ENCODE measurements around the gene FKBP2. TPM values are rescaled to one million over a fixed set of nuclear protein-coding genes. Genes with fewer than 3 reads are reported as not detected.
A peak's percentile ranks its signal among the peaks of the same experiment; 100 is the strongest.

FKBP2 gene
- total RNA-seq, 1 donor from 2014 or later = 5.3 TPM

DNA sequence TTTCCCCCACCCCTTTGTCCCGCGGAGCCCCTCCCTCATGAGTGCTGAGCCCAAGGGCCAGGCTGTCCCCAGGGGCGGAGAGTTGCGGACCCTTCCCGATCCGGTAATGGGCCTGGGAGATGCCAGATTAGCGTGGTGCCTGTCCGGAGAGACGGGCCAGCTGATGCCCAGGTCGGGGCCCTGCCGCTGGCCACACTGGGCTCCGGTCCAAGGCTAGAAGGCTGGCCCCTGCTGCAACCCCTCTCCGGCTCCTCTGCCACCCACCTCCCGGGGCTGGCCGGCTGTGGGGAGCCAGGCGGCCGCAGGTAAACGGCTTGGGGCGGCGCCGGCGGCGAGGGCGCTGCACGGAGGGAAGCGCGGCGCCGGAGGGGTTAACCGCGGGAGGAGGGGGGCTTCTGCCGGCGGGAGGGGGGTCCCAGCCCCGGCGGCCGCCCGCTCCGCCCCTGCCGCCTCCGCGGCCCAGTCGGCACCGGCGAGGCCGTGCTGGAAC lies 50.4 kb downstream of the FKBP2 start, which contains the start of gene KCNK4:
Gene KCNK4, plus strand, starts transcription at position 41 of the 490 bp plus-strand sequence. CDS start 1,717 bp downstream, outside the sequence.
- Histone ChIP-seq H2AFZ (replicated peaks) (no peak within 1 kb of the TSS), H3K9me3 (ENCODE audit: low read depth) (no peaks in the 10 kb centered on the region), H3F3A (ENCODE audit: low read depth) (no peaks in the 10 kb centered on the region), H3K27ac (no peak within 1 kb of the TSS), H3K4me1 (peaks cover 10% of the 10 kb centered on the region), H3K79me2 (ENCODE audit: low read depth) (no peaks in the 10 kb centered on the region), H4K20me1 (ENCODE audit: low read depth) (peaks cover 31% of the 10 kb centered on the region), H3K36me3 (no peaks in the 10 kb centered on the region), H3K27me3 (peaks cover 79% of the 10 kb centered on the region), H3K9ac (no peak within 1 kb of the TSS), H3K4me2 (peak within 1 kb of the TSS; percentile 85), H3K4me3 (peak within 1 kb of the TSS; percentile 44)
- H3K4me1 Mint-ChIP-seq = peaks cover 15% of the 10 kb centered on the region
- H3K27ac Mint-ChIP-seq = no peak within 1 kb of the TSS
- peak within 1 kb of the TSS; percentile 80 for H3K4me3 Mint-ChIP-seq
- peaks cover 61% of the 10 kb centered on the region for H3K27me3 Mint-ChIP-seq (ENCODE audit: insufficient read depth, low read depth)
- TF ChIP-seq EZH2phosphoT487 (IDR thresholded peaks at IDR 0.05) (peak; percentile 92), CTCF (IDR thresholded peaks at IDR 0.05) (no peak), EZH2 (IDR thresholded peaks at IDR 0.05) (peak; percentile 90)
- peak; percentile 42 for DNase-seq (ENCODE audit: low spot score)
- H3K9me3 Mint-ChIP-seq = peaks cover 2% of the 10 kb centered on the region
- H3K36me3 Mint-ChIP-seq = peaks cover 4% of the 10 kb centered on the region

GRCh38 chr11:64291752-64292459 lies 51.0 kb downstream of the FKBP2 start:
- Histone ChIP-seq H3K4me3 (peak overlapping the region; percentile 44), H3K9me3 (ENCODE audit: low read depth) (no peaks in the 10 kb centered on the region), H3K9ac (no peak overlapping the region), H3F3A (ENCODE audit: low read depth) (no peaks in the 10 kb centered on the region), H2AFZ (replicated peaks) (no peak overlapping the region), H4K20me1 (ENCODE audit: low read depth) (peaks cover 31% of the 10 kb centered on the region), H3K4me1 (peaks cover 9% of the 10 kb centered on the region), H3K27me3 (peaks cover 85% of the 10 kb centered on the region), H3K79me2 (ENCODE audit: low read depth) (no peaks in the 10 kb centered on the region), H3K27ac (no peak overlapping the region), H3K4me2 (peak overlapping the region; percentile 85), H3K36me3 (no peaks in the 10 kb centered on the region)
- peaks cover 2% of the 10 kb centered on the region for H3K9me3 Mint-ChIP-seq
- no peak overlapping the region for H3K27ac Mint-ChIP-seq
- DNase-seq (ENCODE audit: low spot score) = no peak
- peaks cover 9% of the 10 kb centered on the region for H3K4me1 Mint-ChIP-seq
- no peak overlapping the region for H3K4me3 Mint-ChIP-seq
- peaks cover 4% of the 10 kb centered on the region for H3K36me3 Mint-ChIP-seq
- TF ChIP-seq EZH2phosphoT487 (IDR thresholded peaks at IDR 0.05) (peak; percentile 83), CTCF (IDR thresholded peaks at IDR 0.05) (no peak), EZH2 (IDR thresholded peaks at IDR 0.05) (peak; percentile 92)
- peaks cover 62% of the 10 kb centered on the region for H3K27me3 Mint-ChIP-seq (ENCODE audit: insufficient read depth, low read depth)

GRCh38 chr11:64292460-64293254 lies 51.8 kb downstream of the FKBP2 start:
- H3K4me3 ChIP-seq = peak overlapping the region; percentile 44

More at GRCh38 chr11:64292460-64293254, 51.8 kb downstream of the FKBP2 start:
- Mint-ChIP-seq H3K4me3 (peak overlapping the region; percentile 64), H3K27me3 (ENCODE audit: insufficient read depth, low read depth) (peaks cover 68% of the 10 kb centered on the region), H3K4me1 (peaks cover 10% of the 10 kb centered on the region), H3K36me3 (peaks cover 4% of the 10 kb centered on the region), H3K27ac (no peak overlapping the region), H3K9me3 (peaks cover 2% of the 10 kb centered on the region)
- Histone ChIP-seq H3K9me3 (ENCODE audit: low read depth) (no peaks in the 10 kb centered on the region), H3K4me2 (peak overlapping the region; percentile 85), H4K20me1 (ENCODE audit: low read depth) (peaks cover 33% of the 10 kb centered on the region), H3K79me2 (ENCODE audit: low read depth) (no peaks in the 10 kb centered on the region), H3K4me1 (peaks cover 9% of the 10 kb centered on the region), H3K9ac (no peak overlapping the region), H3K36me3 (no peaks in the 10 kb centered on the region), H3K27ac (no peak overlapping the region), H3K27me3 (peaks cover 92% of the 10 kb centered on the region), H3F3A (ENCODE audit: low read depth) (no peaks in the 10 kb centered on the region), H2AFZ (replicated peaks) (no peak overlapping the region)
- peak; percentile 42 for DNase-seq (ENCODE audit: low spot score)
- TF ChIP-seq EZH2phosphoT487 (IDR thresholded peaks at IDR 0.05) (peak; percentile 96), CTCF (IDR thresholded peaks at IDR 0.05) (no peak), EZH2 (IDR thresholded peaks at IDR 0.05) (peak; percentile 86)

Other genes starting within 250 kb of the FKBP2 start
- 0.11 and 0.12 TPM in 2 replicates for gene FLRT1, start 205.2 kb upstream of the FKBP2 start, total RNA-seq (ENCODE audit: low replicate concordance)
- gene MACROD1, start 75.0 kb upstream of the FKBP2 start, total RNA-seq (ENCODE audit: low replicate concordance) = 11.9 and 27.8 TPM in 2 replicates
- gene STIP1, start 54.9 kb upstream of the FKBP2 start, total RNA-seq (ENCODE audit: low replicate concordance) = 252 and 254 TPM in 2 replicates
- gene FERMT3, start 34.4 kb upstream of the FKBP2 start, total RNA-seq (ENCODE audit: low replicate concordance) = 0.31 TPM in 1 of 2 replicates, not detected in the other
- 17.5 and 63.4 TPM in 2 replicates for gene TRPT1, start 14.9 kb upstream of the FKBP2 start, total RNA-seq (ENCODE audit: low replicate concordance)
- gene NUDT22, start 14.8 kb upstream of the FKBP2 start, total RNA-seq (ENCODE audit: low replicate concordance) = 23.5 and 28.8 TPM in 2 replicates
- gene DNAJC4, start 10.5 kb upstream of the FKBP2 start, total RNA-seq (ENCODE audit: low replicate concordance) = 3.9 and 18.1 TPM in 2 replicates
- 2.3 and 6.8 TPM in 2 replicates for gene VEGFB, start 6.5 kb upstream of the FKBP2 start, total RNA-seq (ENCODE audit: low replicate concordance)
- 107 and 167 TPM in 2 replicates for gene PPP1R14B, start 5.8 kb downstream of the FKBP2 start, total RNA-seq (ENCODE audit: low replicate concordance)
- 15.6 and 43.4 TPM in 2 replicates for gene PLCB3, start 10.4 kb downstream of the FKBP2 start, total RNA-seq (ENCODE audit: low replicate concordance)
- 19.0 and 49.6 TPM in 2 replicates for gene BAD, start 43.6 kb downstream of the FKBP2 start, total RNA-seq (ENCODE audit: low replicate concordance)
- gene GPR137, start 44.8 kb downstream of the FKBP2 start, total RNA-seq (ENCODE audit: low replicate concordance) = 4.9 and 30.8 TPM in 2 replicates
- gene KCNK4, start 50.2 kb downstream of the FKBP2 start, total RNA-seq (ENCODE audit: low replicate concordance) = 0.19 TPM in 1 of 2 replicates, not detected in the other
- gene CATSPERZ, start 59.3 kb downstream of the FKBP2 start, total RNA-seq (ENCODE audit: low replicate concordance) = 0.22 TPM in 1 of 2 replicates, not detected in the other
- 5.5 and 22.0 TPM in 2 replicates for gene ESRRA, start 64.4 kb downstream of the FKBP2 start, total RNA-seq (ENCODE audit: low replicate concordance)
- 257 and 284 TPM in 2 replicates for gene TRMT112, start 76.5 kb downstream of the FKBP2 start, total RNA-seq (ENCODE audit: low replicate concordance)
- gene PRDX5, start 77.0 kb downstream of the FKBP2 start, total RNA-seq (ENCODE audit: low replicate concordance) = 111 and 182 TPM in 2 replicates
- gene CCDC88B, start 99.1 kb downstream of the FKBP2 start, total RNA-seq (ENCODE audit: low replicate concordance) = 0.62 and 9.0 TPM in 2 replicates
- gene RPS6KA4, start 118.1 kb downstream of the FKBP2 start, total RNA-seq (ENCODE audit: low replicate concordance) = 12.7 and 16.9 TPM in 2 replicates